GM19023 (cell line): ENCODE results near the gene FBXW5.

Experiments
- ATAC-seq: cut with Tn5 transposase; IDR thresholded peaks from one replicate; pipeline ENCODE4 v1.9.1; 2021; ENCODE audit warnings: mild to moderate bottlenecking, moderate library complexity; ENCODE audit not compliant: unreplicated experiment

FBXW5 gene

GRCh38 chr9:136978073-136978864 lies 33.7 kb upstream of the FBXW5 start:
- no peak for ATAC-seq

GRCh38 chr9:136977649-136978072 lies 33.1 kb upstream of the FBXW5 start:
- no peak for ATAC-seq

- ATAC-seq = no peak
Measured at GRCh38 chr9:136977223-136977622, 32.7 kb upstream of the FBXW5 start, which contains the start of gene PTGDS. PTGDS (plus strand) TSS chr9:136977504; CDS start chr9:136977579, 75 bp downstream.

- ATAC-seq = no peak
Measured at GRCh38 chr9:136975644-136976043, 31.1 kb upstream of the FBXW5 start.

GRCh38 chr9:136974817-136975535 lies 30.4 kb upstream of the FBXW5 start:
- no peak for ATAC-seq

GRCh38 chr9:136973618-136974617 lies 29.4 kb upstream of the FBXW5 start:
- ATAC-seq = no peak

- ATAC-seq = no peak
Measured at GRCh38 chr9:136972743-136973142, 28.2 kb upstream of the FBXW5 start.

GRCh38 chr9:136972335-136972734 lies 27.8 kb upstream of the FBXW5 start:
- no peak for ATAC-seq

- ATAC-seq = no peak
Measured at GRCh38 chr9:136971746-136972145, 27.2 kb upstream of the FBXW5 start.

- ATAC-seq = no peak
Measured at GRCh38 chr9:136970361-136970760, 25.8 kb upstream of the FBXW5 start.

GRCh38 chr9:136969774-136970173 lies 25.2 kb upstream of the FBXW5 start:
- ATAC-seq = no peak

GRCh38 chr9:136969150-136969549 lies 24.6 kb upstream of the FBXW5 start:
- ATAC-seq = no peak

- ATAC-seq = no peak
Measured at GRCh38 chr9:136968333-136969127, 24.0 kb upstream of the FBXW5 start.

GRCh38 chr9:136965771-136966484 lies 21.4 kb upstream of the FBXW5 start:
- no peak for ATAC-seq

GRCh38 chr9:136964833-136965422 lies 20.4 kb upstream of the FBXW5 start:
- ATAC-seq = no peak

GRCh38 chr9:136964171-136964689 lies 19.7 kb upstream of the FBXW5 start:
- ATAC-seq = no peak

- ATAC-seq = no peak
Measured at GRCh38 chr9:136963751-136964150, 19.2 kb upstream of the FBXW5 start.

- no peak for ATAC-seq
Measured at GRCh38 chr9:136963341-136963740, 18.8 kb upstream of the FBXW5 start.

GRCh38 chr9:136962701-136963248 lies 18.2 kb upstream of the FBXW5 start:
- no peak for ATAC-seq
